SK-N-SH (cell line): Measurements from ENCODE around the gene SLC45A3. TPM values are rescaled to one million over a fixed set of nuclear protein-coding genes. Genes with fewer than 3 reads are reported as not detected.

Experiments used
- CTCF ChIA-PET: fragments of 300-600, 350-600 bp; formaldehyde crosslinking; extraction: SDS; loops from one replicate; lab custom pipeline; 2021; lab: Yijun Ruan, JAX
- POLR2A ChIA-PET: fragments of 350-600 bp; sonication (Branson Sonifier 250); formaldehyde crosslinking; extraction: SDS; loops from one replicate; lab custom pipeline; 2020; ENCODE audit warnings: antibody characterized with exemption, inconsistent platforms; lab: Yijun Ruan, JAX
- DNase-seq: peaks from one replicate; pipeline ENCODE4 v3.0.0; 2012
- H2AFZ ChIP-seq: fragments of 200-600 bp; sonication (generic); 2 replicates; pipeline ENCODE4 v1.8.1; 2016; ENCODE audit warnings: antibody characterized with exemption, mild to moderate bottlenecking, low read depth
- H3F3A ChIP-seq: fragments of 200-600 bp; sonication (generic); replicated peaks from 2 replicates; pipeline ENCODE3; 2016; ENCODE audit warnings: antibody characterized with exemption, mild to moderate bottlenecking; ENCODE audit not compliant: insufficient read depth
- H3K27ac ChIP-seq, 2 experiments: fragments of 200-500 bp in 1 of 2; fragments of 200-600 bp in 1 of 2; sonication (Bioruptor generic) in 1 of 2; sonication (generic), shearing (Covaris generic) in 1 of 2; 2 replicates each; pipeline versions ENCODE4 v1.5.1 to v1.6.1; 2014 to 2016; ENCODE audit warnings: low read depth in 2 of 2, inconsistent platforms in 1 of 2, low read length in 1 of 2, mild to moderate bottlenecking in 1 of 2, mixed read lengths in 1 of 2
- H3K27me3 ChIP-seq: fragments of 200-600 bp; sonication (generic), shearing (Covaris generic); 2 replicates; pipeline ENCODE4 v1.6.1; 2016; ENCODE audit warnings: mixed run types; ENCODE audit not compliant: insufficient read depth
- H3K36me3 ChIP-seq, 2 experiments: fragments of 200-500 bp in 1 of 2; fragments of 200-600 bp in 1 of 2; sonication (Bioruptor generic) in 1 of 2; sonication (generic) in 1 of 2; replicated peaks in 1 of 2; 2 replicates each; pipeline versions ENCODE3 to v1.5.1; 2014 to 2016; ENCODE audit warnings: low read length in 1 of 2, mild to moderate bottlenecking in 1 of 2; ENCODE audit not compliant: insufficient read depth in 2 of 2, control insufficient read depth in 1 of 2
- H3K4me1 ChIP-seq, 2 experiments: fragments of 200-500 bp in 1 of 2; fragments of 200-600 bp in 1 of 2; sonication (Bioruptor generic) in 1 of 2; sonication (generic), shearing (Covaris generic) in 1 of 2; 2 replicates each; pipeline versions ENCODE4 v1.5.1 to v1.6.1; 2014 to 2016; ENCODE audit warnings: low read depth in 1 of 2, low read length in 1 of 2, mixed run types in 1 of 2; ENCODE audit not compliant: insufficient read depth in 2 of 2, control insufficient read depth in 1 of 2
- H3K4me2 ChIP-seq: fragments of 200-600 bp; sonication (generic), shearing (Covaris generic); 2 replicates; pipeline ENCODE4 v1.6.1; 2017; ENCODE audit warnings: mixed run types
- H3K4me3 ChIP-seq, 2 experiments: fragments of 200-500 bp in 1 of 2; fragments of 200-600 bp in 1 of 2; sonication (Bioruptor generic) in 1 of 2; sonication (generic), shearing (Covaris generic) in 1 of 2; 2 replicates each; pipeline versions ENCODE4 v1.5.1 to v1.8.1; 2014 to 2016; ENCODE audit warnings: low read depth in 2 of 2, inconsistent platforms in 1 of 2, low read length in 1 of 2, mild to moderate bottlenecking in 1 of 2, mixed read lengths in 1 of 2, moderate library complexity in 1 of 2
- H3K79me2 ChIP-seq: fragments of 200-600 bp; sonication (generic); 2 replicates; pipeline ENCODE4 v1.8.1; 2017; ENCODE audit warnings: mild to moderate bottlenecking; ENCODE audit not compliant: insufficient read depth
- H3K9ac ChIP-seq: fragments of 200-600 bp; sonication (generic); 2 replicates; pipeline ENCODE4 v1.6.1; 2017; ENCODE audit warnings: mixed run types
- H3K9me2 ChIP-seq: fragments of 200-600 bp; sonication (generic); 2 replicates; pipeline ENCODE4 v1.6.1; 2017; ENCODE audit warnings: mixed run types
- H3K9me3 ChIP-seq: fragments of 200-600 bp; sonication (generic); 2 replicates; pipeline ENCODE4 v1.6.1; 2017; ENCODE audit warnings: mixed run types, mild to moderate bottlenecking, moderate library complexity
- H4K20me1 ChIP-seq: fragments of 200-600 bp; sonication (generic); 2 replicates; pipeline ENCODE4 v1.6.1; 2017; ENCODE audit warnings: mild to moderate bottlenecking, mixed run types; ENCODE audit not compliant: insufficient read depth
- CHD2 ChIP-seq: fragments of 150-350 bp; IDR thresholded peaks from 2 replicates; pipeline ENCODE4 v1.6.1; 2018; ENCODE audit warnings: low read length; ENCODE audit not compliant: partially characterized antibody
- EP300 ChIP-seq, 2 experiments: IDR thresholded peaks; 2 replicates each; pipeline versions ENCODE4 v1.4.0 to v1.6.1; 2012; ENCODE audit warnings: borderline replicate concordance in 1 of 2, low read depth in 1 of 2, low read length in 1 of 2
- FOSL2 ChIP-seq: IDR thresholded peaks from 2 replicates; pipeline ENCODE4 v1.4.0; 2012; ENCODE audit warnings: low read depth, mild to moderate bottlenecking, moderate library complexity, borderline replicate concordance
- FOXJ3 ChIP-seq: sonication (generic); formaldehyde crosslinking; IDR thresholded peaks from 2 replicates; pipeline ENCODE4 v1.5.1; 2020; ENCODE audit warnings: mild to moderate bottlenecking, missing genetic modification reagents
- POLR2AphosphoS5 ChIP-seq: IDR thresholded peaks from 2 replicates; pipeline ENCODE4 v1.6.1; 2012; ENCODE audit warnings: low read depth, low read length
- RFX5 ChIP-seq: IDR thresholded peaks from 2 replicates; pipeline ENCODE4 v1.6.1; 2012; ENCODE audit warnings: mild to moderate bottlenecking, improper control_type of control experiment, low read length
- RXRA ChIP-seq: IDR thresholded peaks from 2 replicates; pipeline ENCODE4 v1.4.0; 2012; ENCODE audit warnings: low read depth, mild to moderate bottlenecking, borderline replicate concordance
- TAF1 ChIP-seq: IDR thresholded peaks from 2 replicates; pipeline ENCODE4 v1.6.1; 2012; ENCODE audit warnings: low read depth, mild to moderate bottlenecking, low read length, moderate library complexity, borderline replicate concordance
- WGBS: methylation state at CpG from one replicate; pipeline ENCODE4 v1.1.6; 2017; ENCODE audit warnings: low lambda C conversion rate; 5-methylcytosine and 5-hydroxymethylcytosine counted together
- polyA plus RNA-seq, 3 experiments: library from polyadenylated mRNA; depleted of rRNA; stranded (reverse); fragments of >200 nt; gene quantifications; 2 replicates each; pipeline ENCODE4 v1.2.3, GENCODE V29; 2012
- TF ChIP-seq, protein P1 (sequence below): IDR thresholded peaks from 2 replicates; pipeline ENCODE4 v1.4.0; 2012; ENCODE audit warnings: low read depth, borderline replicate concordance
- TF ChIP-seq, protein P2 (sequence below): fragments of 150-350 bp; IDR thresholded peaks from 2 replicates; pipeline ENCODE4 v1.6.1; 2017; ENCODE audit warnings: antibody characterized with exemption, low read length, low read depth, borderline replicate concordance

SLC45A3 gene
- polyA plus RNA-seq, 1 of the 3 experiments (the other 2 are of a cell fraction) = 4.6 TPM

DNA sequence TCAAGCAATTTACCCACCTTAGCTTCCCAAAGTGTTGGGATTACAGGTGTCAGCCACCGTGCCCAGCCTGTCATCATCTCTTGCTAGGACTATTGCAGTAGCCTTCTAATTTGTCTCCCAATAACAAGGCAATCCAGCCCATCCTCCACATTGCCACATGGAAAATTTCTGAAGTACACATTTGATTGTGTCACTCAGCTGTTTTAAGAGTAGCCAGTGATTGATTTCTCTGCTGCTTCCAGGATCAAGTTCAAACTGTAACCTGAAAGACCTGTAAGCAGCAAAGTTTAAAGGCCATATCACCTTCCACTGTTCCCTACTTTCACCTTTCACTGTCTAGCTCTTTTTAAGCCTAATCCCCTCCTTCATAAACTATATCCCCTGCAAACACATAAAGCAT, 40.7 kb downstream of the SLC45A3 start:
- POLR2A ChIA-PET = no interaction called here
- Histone ChIP-seq H3K9ac (no peak overlapping the region), H3K27me3 (no peaks in the 10 kb centered on the region), H3K27ac (no peak overlapping the region), H3K79me2 (no peaks in the 10 kb centered on the region), H3K4me3 (no peak overlapping the region), H3K4me1 (no peaks in the 10 kb centered on the region; a peak in 1 of 4 replicates), H3K9me2 (no peaks in the 10 kb centered on the region), H2AFZ (no peak overlapping the region), H3K4me2 (no peak overlapping the region), H3K36me3 (no peaks in the 10 kb centered on the region)
- DNase-seq = no peak
- WGBS = 90% methylated on average over 1 of the region's 1 CpG
- no peak for TF ChIP-seq FOXJ3 (CRISPR knock-in tag)
- TF ChIP-seq EP300 (IDR thresholded peaks at IDR 0.05; ENCODE audit: borderline replicate concordance in 1 of 2, low read depth in 1 of 2, low read length in 1 of 2) = no peak
- no peak for TF ChIP-seq FOSL2
- TF ChIP-seq POLR2AphosphoS5 = no peak
- TF ChIP-seq, protein P1, sequence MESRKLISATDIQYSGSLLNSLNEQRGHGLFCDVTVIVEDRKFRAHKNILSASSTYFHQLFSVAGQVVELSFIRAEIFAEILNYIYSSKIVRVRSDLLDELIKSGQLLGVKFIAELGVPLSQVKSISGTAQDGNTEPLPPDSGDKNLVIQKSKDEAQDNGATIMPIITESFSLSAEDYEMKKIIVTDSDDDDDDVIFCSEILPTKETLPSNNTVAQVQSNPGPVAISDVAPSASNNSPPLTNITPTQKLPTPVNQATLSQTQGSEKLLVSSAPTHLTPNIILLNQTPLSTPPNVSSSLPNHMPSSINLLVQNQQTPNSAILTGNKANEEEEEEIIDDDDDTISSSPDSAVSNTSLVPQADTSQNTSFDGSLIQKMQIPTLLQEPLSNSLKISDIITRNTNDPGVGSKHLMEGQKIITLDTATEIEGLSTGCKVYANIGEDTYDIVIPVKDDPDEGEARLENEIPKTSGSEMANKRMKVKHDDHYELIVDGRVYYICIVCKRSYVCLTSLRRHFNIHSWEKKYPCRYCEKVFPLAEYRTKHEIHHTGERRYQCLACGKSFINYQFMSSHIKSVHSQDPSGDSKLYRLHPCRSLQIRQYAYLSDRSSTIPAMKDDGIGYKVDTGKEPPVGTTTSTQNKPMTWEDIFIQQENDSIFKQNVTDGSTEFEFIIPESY = no peak
- TF ChIP-seq CHD2 = no peak
- no peak for TF ChIP-seq RXRA
- no peak for TF ChIP-seq RFX5
- TF ChIP-seq, all 33 proteins: peak for 0
- no peaks in the 10 kb centered on the region for H4K20me1 ChIP-seq
- CTCF ChIA-PET = interaction anchor here (0.7 to 8.3 kb wide), 4 partner anchors 17 to 217 kb away, joined by 3 to 67 read pairs (median 8); no protein-coding TSS in a partner anchor
- no peaks in the 10 kb centered on the region for H3F3A ChIP-seq
- no peaks in the 10 kb centered on the region for H3K9me3 ChIP-seq

DNA sequence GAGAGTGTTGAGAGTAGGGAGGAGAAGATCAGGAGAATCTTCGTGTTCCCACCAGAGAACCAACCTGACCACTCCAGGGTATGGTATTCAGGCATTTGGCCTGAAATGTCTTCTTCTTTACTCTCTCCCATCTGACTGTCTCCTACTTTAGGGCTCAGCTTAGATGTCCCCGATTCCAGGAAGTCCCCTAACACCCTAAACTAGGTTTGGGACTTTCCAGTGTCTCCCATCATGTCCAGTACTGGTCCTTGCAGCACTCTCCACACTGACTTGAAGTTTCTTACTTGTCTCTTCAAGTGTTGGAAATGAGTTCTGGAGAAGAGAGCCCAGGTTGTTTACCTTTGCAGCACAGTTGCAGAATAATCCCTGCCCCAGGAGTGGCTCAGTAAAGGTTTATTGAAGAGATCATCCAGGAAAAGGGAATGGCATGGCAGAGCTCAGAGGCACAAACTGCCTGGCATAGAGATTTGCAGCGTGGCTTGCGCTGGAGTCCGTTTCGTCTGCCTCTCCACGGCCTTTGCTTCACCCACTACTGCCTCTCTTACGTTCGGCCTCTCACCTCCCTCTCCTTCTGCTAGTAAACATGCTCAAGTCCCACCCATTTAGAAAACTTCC, 42.3 kb downstream of the SLC45A3 start:
- ChIA-PET POLR2A (interaction anchor here (0.6 to 0.7 kb wide), 2 partner anchors 46 to 60 kb away, joined by 3 read pairs; no protein-coding TSS in a partner anchor), CTCF (interaction anchor here (1.6 to 8.3 kb wide), 3 partner anchors 19 to 113 kb away, joined by 8 to 67 read pairs (median 18); no protein-coding TSS in a partner anchor)
- Histone ChIP-seq H3K9me3 (no peaks in the 10 kb centered on the region), H3K4me3 (no peak overlapping the region), H3K4me2 (no peak overlapping the region), H3K27ac (no peak overlapping the region), H3K27me3 (no peaks in the 10 kb centered on the region), H3K36me3 (no peaks in the 10 kb centered on the region), H3K9ac (no peak overlapping the region), H4K20me1 (no peaks in the 10 kb centered on the region), H3K4me1 (no peaks in the 10 kb centered on the region; a peak in 1 of 4 replicates), H3K9me2 (no peaks in the 10 kb centered on the region), H2AFZ (no peak overlapping the region), H3K79me2 (no peaks in the 10 kb centered on the region), H3F3A (no peaks in the 10 kb centered on the region)
- no peak for DNase-seq
- TF ChIP-seq TAF1 = no peak
- TF ChIP-seq, protein P2, sequence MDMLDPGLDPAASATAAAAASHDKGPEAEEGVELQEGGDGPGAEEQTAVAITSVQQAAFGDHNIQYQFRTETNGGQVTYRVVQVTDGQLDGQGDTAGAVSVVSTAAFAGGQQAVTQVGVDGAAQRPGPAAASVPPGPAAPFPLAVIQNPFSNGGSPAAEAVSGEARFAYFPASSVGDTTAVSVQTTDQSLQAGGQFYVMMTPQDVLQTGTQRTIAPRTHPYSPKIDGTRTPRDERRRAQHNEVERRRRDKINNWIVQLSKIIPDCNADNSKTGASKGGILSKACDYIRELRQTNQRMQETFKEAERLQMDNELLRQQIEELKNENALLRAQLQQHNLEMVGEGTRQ = no peak
- whole genome bisulfite sequencing = 83% methylated on average over 9 of the region's 9 CpGs
